ENCODE measurements around the gene RPL22.

DNA sequence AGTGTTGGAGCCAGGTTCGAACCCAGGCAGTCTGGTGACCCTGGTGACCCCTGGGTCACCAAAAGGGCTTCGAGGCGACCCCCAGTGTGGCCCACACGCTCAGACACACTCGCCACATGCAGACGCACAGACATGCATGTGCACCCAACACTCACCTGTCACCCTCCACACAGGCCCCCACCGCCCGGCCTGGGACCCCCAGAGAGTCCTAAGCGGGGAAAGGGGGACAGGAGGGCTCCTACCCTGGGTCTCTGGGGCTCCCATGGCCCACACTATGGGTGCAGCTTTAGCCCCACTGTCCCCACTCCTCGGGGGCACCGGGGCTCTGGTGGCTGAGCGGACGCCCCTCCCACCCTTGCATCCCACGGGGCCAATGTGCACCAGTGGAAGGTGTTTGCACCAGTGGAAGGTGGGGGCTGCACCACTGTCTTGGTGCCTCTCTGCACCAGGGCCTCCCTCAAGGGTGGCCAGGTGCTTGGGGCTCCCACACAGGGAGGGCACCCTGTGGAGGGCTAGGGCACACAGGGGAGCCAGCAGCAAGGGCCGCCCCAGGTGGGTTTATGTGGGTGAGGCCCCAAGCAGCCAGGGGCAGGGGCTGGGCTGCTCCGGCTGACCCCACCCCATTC, 29.2 kb downstream of the RPL22 start:
- no peak for TF ChIP-seq EZH2phosphoT487 (IDR thresholded peaks at IDR 0.05; ENCODE audit: low read depth)
- TF ChIP-seq, protein P1, sequence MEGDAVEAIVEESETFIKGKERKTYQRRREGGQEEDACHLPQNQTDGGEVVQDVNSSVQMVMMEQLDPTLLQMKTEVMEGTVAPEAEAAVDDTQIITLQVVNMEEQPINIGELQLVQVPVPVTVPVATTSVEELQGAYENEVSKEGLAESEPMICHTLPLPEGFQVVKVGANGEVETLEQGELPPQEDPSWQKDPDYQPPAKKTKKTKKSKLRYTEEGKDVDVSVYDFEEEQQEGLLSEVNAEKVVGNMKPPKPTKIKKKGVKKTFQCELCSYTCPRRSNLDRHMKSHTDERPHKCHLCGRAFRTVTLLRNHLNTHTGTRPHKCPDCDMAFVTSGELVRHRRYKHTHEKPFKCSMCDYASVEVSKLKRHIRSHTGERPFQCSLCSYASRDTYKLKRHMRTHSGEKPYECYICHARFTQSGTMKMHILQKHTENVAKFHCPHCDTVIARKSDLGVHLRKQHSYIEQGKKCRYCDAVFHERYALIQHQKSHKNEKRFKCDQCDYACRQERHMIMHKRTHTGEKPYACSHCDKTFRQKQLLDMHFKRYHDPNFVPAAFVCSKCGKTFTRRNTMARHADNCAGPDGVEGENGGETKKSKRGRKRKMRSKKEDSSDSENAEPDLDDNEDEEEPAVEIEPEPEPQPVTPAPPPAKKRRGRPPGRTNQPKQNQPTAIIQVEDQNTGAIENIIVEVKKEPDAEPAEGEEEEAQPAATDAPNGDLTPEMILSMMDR (IDR thresholded peaks at IDR 0.05; ENCODE audit: low read depth, low read length), result no peak

Data from OCI-LY3 (cell line).